Spleen (tissue), 11 donors: ENCODE results near the gene DST. TPM values are rescaled to one million over a fixed set of nuclear protein-coding genes. Genes with fewer than 3 reads are reported as not detected.

Source experiments
- DNase-seq: peaks from one replicate; pipeline ENCODE4 v3.0.0-alpha.2; 2020
- H3K27ac ChIP-seq, 8 donors: fragments of 200-600 bp; sonication (generic) in 7 of 8; 1 replicate in 4 of 8; 2 replicates in 4 of 8; pipeline versions ENCODE4 v1.5.0 to v1.8.0; 2016 to 2021; ENCODE audit warnings: inconsistent platforms in 4 of 8, mild to moderate bottlenecking in 4 of 8, moderate library complexity in 1 of 8
- H3K27me3 ChIP-seq, 7 donors: fragments of 200-600 bp; sonication (generic) in 6 of 7; replicated peaks in 1 of 7; 1 replicate in 4 of 7; 2 replicates in 3 of 7; pipeline versions ENCODE4 v1.5.0 to v1.8.0; 2016 to 2021; ENCODE audit warnings: inconsistent platforms in 3 of 7, mild to moderate bottlenecking in 1 of 7
- H3K36me3 ChIP-seq, 6 donors: fragments of 200-600 bp; sonication (generic) in 5 of 6; 1 replicate in 4 of 6; 2 replicates in 2 of 6; pipeline versions ENCODE4 v1.5.0 to v1.8.0; 2016 to 2021; ENCODE audit warnings: inconsistent platforms in 2 of 6
- H3K4me1 ChIP-seq, 6 donors: fragments of 200-600 bp; sonication (generic) in 5 of 6; 1 replicate in 3 of 6; 2 replicates in 3 of 6; pipeline versions ENCODE4 v1.5.0 to v1.8.0; 2016 to 2021; ENCODE audit warnings: inconsistent platforms in 3 of 6
- H3K4me3 ChIP-seq, 8 donors: fragments of 200-600 bp; sonication (generic) in 7 of 8; 1 replicate in 4 of 8; 2 replicates in 4 of 8; pipeline versions ENCODE4 v1.5.0 to v1.8.0; 2016 to 2021; ENCODE audit warnings: inconsistent platforms in 4 of 8, mild to moderate bottlenecking in 4 of 8, moderate library complexity in 2 of 8
- H3K9me3 ChIP-seq, 8 donors: fragments of 200-600 bp; sonication (generic) in 7 of 8; 1 replicate in 4 of 8; 2 replicates in 4 of 8; pipeline versions ENCODE4 v1.5.0 to v1.8.0; 2016 to 2021; ENCODE audit warnings: inconsistent platforms in 4 of 8
- CTCF ChIP-seq, 11 experiments: fragments of 200-600 bp in 7 of 11; fragments of 450-650 bp in 4 of 11; sonication (generic) in 4 of 11; IDR thresholded peaks in 8 of 11; conservative IDR thresholded peaks in 3 of 11; 1 replicate in 7 of 11; 2 replicates in 4 of 11; pipeline versions ENCODE4 v1.4.0 to v1.8.0; 2016 to 2021; ENCODE audit warnings: antibody characterized with exemption in 11 of 11, inconsistent platforms in 4 of 11, mild to moderate bottlenecking in 1 of 11
- POLR2A ChIP-seq, 3 donors: fragments of 450-650 bp; IDR thresholded peaks; one replicate each; pipeline ENCODE4 v1.5.1; 2017; ENCODE audit warnings: antibody characterized with exemption in 3 of 3, mild to moderate bottlenecking in 1 of 3
- POLR2AphosphoS5 ChIP-seq, 3 donors: sonication (generic); formaldehyde crosslinking; IDR thresholded peaks; one replicate each; pipeline ENCODE4 v1.5.1; 2017; ENCODE audit warnings: antibody characterized with exemption in 3 of 3
- WGBS, 5 donors: extraction: QIAGEN DNeasy Blood & Tissue Kit in 3 of 5; methylation state at CpG; one replicate each; pipeline versions ENCODE4 v1.1.5 to v1.1.7; 2013 to 2018; 5-methylcytosine and 5-hydroxymethylcytosine counted together
- intact Hi-C: fragments of 100-400 bp; cut with DNase I; formaldehyde crosslinking; loops from one replicate; pipeline ENCODE4 v1.15.0; 2023; ENCODE audit warnings: low total_unique reads
- polyA plus RNA-seq, 3 donors: library from polyadenylated mRNA; stranded (reverse); fragments of 200-250 nt; gene quantifications; one replicate each; pipeline ENCODE4 v1.2.1, GENCODE V29; 2013
- total RNA-seq, 7 donors: library from RNA; depleted of rRNA in 3 of 7; stranded (reverse); fragments of >200 nt in 3 of 7; fragmentation: NEBNext Ultra II Directional in 4 of 7; extraction: Animal tissue kit (Norgen Biotek cat#: 25700) in 4 of 7; gene quantifications; one replicate each; pipeline versions ENCODE4 v1.1.0 to v1.2.1, GENCODE V29; 2016 to 2021
- donor health status: healthy with polysubstance abuse.
- donor health status: DM: no; HTN: no; CAD: no; lungs with moderate emphysema.
- donor health status: DM: no; HTN: no; CAD: no.
- donor health status: Bipolar disorder and iron deficiency.
- donor health status: healthy.
- donor health status: DM: no; HTN: no; CAD: no.
- donor health status: DM: yes; HTN: yes; CAD: no.

The DST gene
- total and polyA plus RNA-seq, 10 donors = 16.5 to 236 (median 156) TPM

- peaks cover 0 to 28% (median 3%) of the 10 kb centered on the region in 6 donors for H3K36me3 ChIP-seq
- DNase-seq = no peak
- TF ChIP-seq CTCF (IDR thresholded peaks at IDR 0.05 in 8 of 11, conservative IDR thresholded peaks at IDR 0.05 in 3 of 11) (no peak), POLR2AphosphoS5 (IDR thresholded peaks at IDR 0.05) (no peak), POLR2A (IDR thresholded peaks at IDR 0.05) (no peak)
- 78 to 90% (median 88%) methylated on average over 4 of the region's 4 CpGs for WGBS, 5 donors
- no peaks in the 10 kb centered on the region for H3K27me3 ChIP-seq
- H3K4me3 ChIP-seq = no peak overlapping the region
- intact Hi-C loops = no loop called here
- no peaks in the 10 kb centered on the region for H3K9me3 ChIP-seq
- H3K4me1 ChIP-seq = no peaks in the 10 kb centered on the region
- H3K27ac ChIP-seq = no peak overlapping the region
Measured at GRCh38 chr6:56507517-56507916, 135.2 kb downstream of the DST start.

GRCh38 chr6:56505512-56506260, 137.0 kb downstream of the DST start:
- Histone ChIP-seq H3K36me3 (peaks cover 0 to 34% (median 7%) of the 10 kb centered on the region in 6 donors), H3K4me3 (no peak overlapping the region), H3K27ac (no peak overlapping the region), H3K4me1 (no peaks in the 10 kb centered on the region), H3K9me3 (no peaks in the 10 kb centered on the region), H3K27me3 (no peaks in the 10 kb centered on the region)
- DNase-seq = no peak
- intact Hi-C loops = no loop called here
- TF ChIP-seq POLR2AphosphoS5 (IDR thresholded peaks at IDR 0.05) (no peak), POLR2A (IDR thresholded peaks at IDR 0.05) (no peak), CTCF (IDR thresholded peaks at IDR 0.05 in 8 of 11, conservative IDR thresholded peaks at IDR 0.05 in 3 of 11) (no peak)
- 36 to 71% (median 39%) methylated on average over 2 of the region's 2 CpGs for WGBS, 5 donors

- intact Hi-C loops = no loop called here
- no peak overlapping the region for H3K27ac ChIP-seq
- peaks cover 0 to 26% (median 8%) of the 10 kb centered on the region in 6 donors for H3K36me3 ChIP-seq
- H3K4me3 ChIP-seq = no peak overlapping the region
- TF ChIP-seq CTCF (IDR thresholded peaks at IDR 0.05 in 8 of 11, conservative IDR thresholded peaks at IDR 0.05 in 3 of 11) (no peak), POLR2AphosphoS5 (IDR thresholded peaks at IDR 0.05) (no peak), POLR2A (IDR thresholded peaks at IDR 0.05) (no peak)
- no peaks in the 10 kb centered on the region for H3K4me1 ChIP-seq
- H3K9me3 ChIP-seq = no peaks in the 10 kb centered on the region
- DNase-seq = no peak
- H3K27me3 ChIP-seq = no peaks in the 10 kb centered on the region
Measured at GRCh38 chr6:56501993-56502392, 140.7 kb downstream of the DST start.

- Histone ChIP-seq H3K4me1 (no peaks in the 10 kb centered on the region), H3K27me3 (no peaks in the 10 kb centered on the region), H3K36me3 (peaks cover 0 to 29% (median 8%) of the 10 kb centered on the region in 6 donors), H3K4me3 (no peak overlapping the region), H3K27ac (no peak overlapping the region), H3K9me3 (no peaks in the 10 kb centered on the region)
- TF ChIP-seq POLR2AphosphoS5 (IDR thresholded peaks at IDR 0.05) = no peak
- no peak for TF ChIP-seq POLR2A (IDR thresholded peaks at IDR 0.05)
- TF ChIP-seq CTCF (IDR thresholded peaks at IDR 0.05 in 8 of 11, conservative IDR thresholded peaks at IDR 0.05 in 3 of 11) = no peak
- DNase-seq = no peak
- intact Hi-C loops = no loop called here
Measured at GRCh38 chr6:56499095-56499494, 143.6 kb downstream of the DST start.
